ENCODE data around the gene PPP3CA.

- TF ChIP-seq CTCF (IDR thresholded peaks at IDR 0.05; ENCODE audit: low read length) (no peak), EZH2 (IDR thresholded peaks at IDR 0.05; ENCODE audit: borderline replicate concordance, low read length) (no peak)
These were observed 12.3 kb downstream of the PPP3CA start for GRCh38 chr4:101334963-101335572.
